Calu3 (cell line): Measurements from ENCODE around the gene PDZD2. TPM values are rescaled to one million over a fixed set of nuclear protein-coding genes. Genes with fewer than 3 reads are reported as not detected.

Experiments
- BruUV-seq: library from RNA; stranded (reverse); fragments of 400-500 nt; replicated peaks from 2 replicates; lab custom pipeline; 2021; lab: Mats Ljungman, UMichigan
- CTCF ChIA-PET: fragments of 300-600 bp; sonication (Branson Sonifier 250); formaldehyde crosslinking; loops from one replicate; lab custom pipeline; 2022; ENCODE audit warnings: antibody characterized with exemption; lab: Charles Lee
- DNase-seq: peaks from one replicate; pipeline ENCODE4 v3.0.0; 2022
- H3K27ac Mint-ChIP-seq: one replicate; pipeline ENCODE4 v1.8.0; 2022; ENCODE audit warnings: mixed read lengths; ENCODE audit not compliant: unreplicated experiment
- H3K27me3 Mint-ChIP-seq: one replicate; pipeline ENCODE4 v1.8.0; 2022; ENCODE audit warnings: mixed read lengths; ENCODE audit not compliant: unreplicated experiment
- H3K36me3 Mint-ChIP-seq: one replicate; pipeline ENCODE4 v1.8.0; 2022; ENCODE audit warnings: mild to moderate bottlenecking, moderate library complexity, mixed read lengths; ENCODE audit not compliant: insufficient read depth, unreplicated experiment
- H3K4me1 Mint-ChIP-seq: one replicate; pipeline ENCODE4 v1.8.0; 2022; ENCODE audit warnings: mild to moderate bottlenecking, low read depth, mixed read lengths; ENCODE audit not compliant: unreplicated experiment
- H3K4me3 Mint-ChIP-seq: one replicate; pipeline ENCODE4 v1.8.0; 2022; ENCODE audit warnings: mild to moderate bottlenecking, low read depth, moderate library complexity, mixed read lengths; ENCODE audit not compliant: unreplicated experiment
- H3K9me3 Mint-ChIP-seq: one replicate; pipeline ENCODE4 v1.8.0; 2022; ENCODE audit warnings: low read depth, mixed read lengths; ENCODE audit not compliant: unreplicated experiment
- intact Hi-C: fragments of 100-400 bp; cut with micrococcal nuclease; formaldehyde crosslinking; loops from one replicate; pipeline ENCODE4 v1.10.0; 2022; ENCODE audit not compliant: unreplicated experiment
- total RNA-seq: library from RNA; stranded (reverse); gene quantifications from 2 replicates; pipeline ENCODE4 v1.2.3, GENCODE V29; 2022
- TF ChIP-seq, protein P1 (sequence below): fragments of 200-600 bp; IDR thresholded peaks from one replicate; pipeline ENCODE4 v1.8.0; 2022; ENCODE audit warnings: antibody characterized with exemption; ENCODE audit not compliant: unreplicated experiment

The PDZD2 gene
- total RNA-seq, 1 experiment from 2014 or later: 0.97 TPM

DNA sequence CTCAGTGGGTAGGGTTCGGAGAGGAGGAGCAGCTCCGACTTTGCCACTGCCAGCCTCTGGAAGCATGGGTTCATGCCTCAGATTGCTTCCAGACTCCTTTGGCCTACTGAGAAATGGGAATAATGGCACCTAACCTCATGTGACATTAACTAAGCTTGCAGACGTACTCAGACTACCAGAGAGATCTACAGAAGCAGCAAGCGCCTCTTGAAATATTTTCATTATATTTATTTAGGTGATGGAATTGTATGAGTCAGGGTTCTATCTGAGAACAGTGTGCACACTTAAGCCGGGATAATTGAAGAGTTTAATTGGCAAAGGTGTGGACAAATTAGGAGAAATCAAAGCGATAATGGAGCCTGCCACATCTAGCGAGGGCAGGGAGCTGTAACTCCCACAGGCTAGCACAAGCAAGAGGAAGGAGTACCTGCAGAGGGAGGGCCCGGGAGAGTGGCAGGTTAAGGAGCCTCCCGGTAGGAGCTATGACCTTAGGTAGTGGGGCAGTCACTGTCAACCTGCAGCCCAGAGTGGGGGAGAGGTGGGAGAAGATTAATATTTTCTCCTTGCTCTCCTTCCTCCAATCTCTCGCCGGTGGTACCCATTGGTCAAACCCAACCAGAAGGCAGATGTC, 12.2 kb upstream of the PDZD2 start:
- no peak overlapping the region for H3K27ac Mint-ChIP-seq
- CTCF ChIA-PET: no interaction called here
- BruUV-seq: no TSS peak
- H3K4me3 Mint-ChIP-seq: no peak overlapping the region
- no peaks in the 10 kb centered on the region for H3K4me1 Mint-ChIP-seq
- peaks cover 68% of the 10 kb centered on the region for H3K27me3 Mint-ChIP-seq
- no peaks in the 10 kb centered on the region for H3K36me3 Mint-ChIP-seq
- TF ChIP-seq, protein P1, sequence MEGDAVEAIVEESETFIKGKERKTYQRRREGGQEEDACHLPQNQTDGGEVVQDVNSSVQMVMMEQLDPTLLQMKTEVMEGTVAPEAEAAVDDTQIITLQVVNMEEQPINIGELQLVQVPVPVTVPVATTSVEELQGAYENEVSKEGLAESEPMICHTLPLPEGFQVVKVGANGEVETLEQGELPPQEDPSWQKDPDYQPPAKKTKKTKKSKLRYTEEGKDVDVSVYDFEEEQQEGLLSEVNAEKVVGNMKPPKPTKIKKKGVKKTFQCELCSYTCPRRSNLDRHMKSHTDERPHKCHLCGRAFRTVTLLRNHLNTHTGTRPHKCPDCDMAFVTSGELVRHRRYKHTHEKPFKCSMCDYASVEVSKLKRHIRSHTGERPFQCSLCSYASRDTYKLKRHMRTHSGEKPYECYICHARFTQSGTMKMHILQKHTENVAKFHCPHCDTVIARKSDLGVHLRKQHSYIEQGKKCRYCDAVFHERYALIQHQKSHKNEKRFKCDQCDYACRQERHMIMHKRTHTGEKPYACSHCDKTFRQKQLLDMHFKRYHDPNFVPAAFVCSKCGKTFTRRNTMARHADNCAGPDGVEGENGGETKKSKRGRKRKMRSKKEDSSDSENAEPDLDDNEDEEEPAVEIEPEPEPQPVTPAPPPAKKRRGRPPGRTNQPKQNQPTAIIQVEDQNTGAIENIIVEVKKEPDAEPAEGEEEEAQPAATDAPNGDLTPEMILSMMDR: no peak
- no peaks in the 10 kb centered on the region for H3K9me3 Mint-ChIP-seq
- no peak for DNase-seq
- intact Hi-C loops: no loop called here

DNA sequence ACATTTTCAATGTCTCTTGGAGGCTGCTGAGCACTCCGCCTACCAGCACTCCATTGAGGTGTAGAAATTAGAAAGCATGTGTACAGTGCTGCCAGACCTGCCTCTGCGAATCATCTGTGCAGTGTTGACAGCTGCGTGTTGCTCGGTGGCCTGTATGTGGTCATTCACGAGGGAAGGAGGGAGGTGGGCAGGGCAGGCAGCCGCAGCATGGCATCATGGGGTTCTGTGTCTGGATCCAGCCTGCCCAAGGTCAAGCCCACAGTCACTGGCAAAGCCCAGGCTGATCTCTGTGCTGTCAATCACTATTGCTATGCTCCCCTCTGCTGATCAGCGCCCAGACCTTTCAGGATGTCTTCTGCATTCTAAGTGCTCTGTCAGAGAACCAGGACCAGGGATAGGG, 8.0 kb upstream of the PDZD2 start:
- Mint-ChIP-seq H3K4me3 (no peak overlapping the region), H3K27me3 (peaks cover 85% of the 10 kb centered on the region), H3K27ac (no peak overlapping the region), H3K9me3 (no peaks in the 10 kb centered on the region), H3K4me1 (no peaks in the 10 kb centered on the region), H3K36me3 (no peaks in the 10 kb centered on the region)
- BruUV-seq: no TSS peak
- CTCF ChIA-PET: no interaction called here
- no peak for DNase-seq
- TF ChIP-seq, protein P1: no peak
- intact Hi-C loops: no loop called here

DNA sequence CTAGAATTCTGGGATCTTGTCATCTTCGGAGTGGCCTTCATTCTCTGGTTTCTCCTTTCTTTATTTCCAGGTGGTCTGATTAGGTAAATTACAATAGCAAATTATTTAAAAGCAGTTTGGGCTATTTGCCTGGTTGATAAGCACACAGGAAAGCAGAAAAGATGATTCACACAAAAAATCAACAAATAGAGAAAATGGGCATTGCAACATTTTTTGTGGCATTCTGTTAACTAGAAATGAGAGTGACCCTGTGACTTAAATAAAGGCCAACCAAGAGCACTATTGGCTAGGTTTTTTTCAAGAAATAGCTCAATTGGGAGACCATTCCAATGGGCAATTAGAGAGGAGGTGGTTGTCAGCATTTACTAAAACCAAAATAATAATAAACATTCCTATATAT, 6.5 kb upstream of the PDZD2 start:
- H3K36me3 Mint-ChIP-seq: no peaks in the 10 kb centered on the region
- no peak overlapping the region for H3K27ac Mint-ChIP-seq
- TF ChIP-seq, protein P1: no peak
- intact Hi-C loops: no loop called here
- peaks cover 85% of the 10 kb centered on the region for H3K27me3 Mint-ChIP-seq
- CTCF ChIA-PET: no interaction called here
- no peak for DNase-seq
- no peak overlapping the region for H3K4me3 Mint-ChIP-seq
- no peaks in the 10 kb centered on the region for H3K9me3 Mint-ChIP-seq
- no TSS peak for BruUV-seq
- no peaks in the 10 kb centered on the region for H3K4me1 Mint-ChIP-seq

DNA sequence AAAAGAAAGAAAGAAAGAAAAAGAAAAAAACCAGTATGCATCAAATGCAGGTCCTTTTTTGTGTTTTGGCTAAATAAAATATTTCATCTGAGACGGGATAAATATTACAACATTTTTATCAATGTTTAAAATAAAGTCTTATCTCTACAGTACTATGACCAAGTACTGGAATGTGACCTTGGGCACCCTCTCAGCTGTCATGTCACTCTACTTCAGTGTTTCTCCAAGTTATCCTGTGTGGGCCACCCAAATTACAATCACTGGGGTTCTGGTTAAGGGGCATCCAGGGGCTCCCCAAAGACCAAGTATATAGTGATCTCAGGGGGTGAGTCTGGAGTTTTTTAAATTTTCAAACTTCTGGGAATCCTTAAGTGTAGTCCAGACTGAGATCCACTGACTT, 3.5 kb upstream of the PDZD2 start:
- DNase-seq: no peak
- H3K27me3 Mint-ChIP-seq: peaks cover 64% of the 10 kb centered on the region
- TF ChIP-seq, protein P1: no peak
- no peak overlapping the region for H3K4me3 Mint-ChIP-seq
- no peak overlapping the region for H3K27ac Mint-ChIP-seq
- H3K9me3 Mint-ChIP-seq: no peaks in the 10 kb centered on the region
- CTCF ChIA-PET: no interaction called here
- no peaks in the 10 kb centered on the region for H3K4me1 Mint-ChIP-seq
- H3K36me3 Mint-ChIP-seq: no peaks in the 10 kb centered on the region
- intact Hi-C loops: no loop called here
- no TSS peak for BruUV-seq
